ENCODE measurements around the gene DUSP28. TPM values are rescaled to one million over a fixed set of nuclear protein-coding genes. Genes with fewer than 3 reads are reported as not detected.
"Not testable (repeated sequence)": the region's sequence is repeated elsewhere in the genome, so short reads cannot be mapped to it uniquely, and the experiment has no call there.

DUSP28 gene
- total RNA-seq, 4 donors from 2014 or later = 7.6 to 18.3 (median 13.2) TPM

- Histone ChIP-seq H3K4me3 (no peak overlapping the region), H3K27me3 (no peaks in the 10 kb centered on the region), H3K4me1 (no peaks in the 10 kb centered on the region), H3K9me3 (peaks cover 0 to 7% (median 6%) of the 10 kb centered on the region in 3 donors), H3K36me3 (peaks cover 0 to 44% of the 10 kb centered on the region in 2 donors), H3K27ac (no peak overlapping the region)
- TF ChIP-seq POLR2A (IDR thresholded peaks at IDR 0.05) (no peak), CTCF (IDR thresholded peaks at IDR 0.05 in 4 of 5, conservative IDR thresholded peaks at IDR 0.05 in 1 of 5) (no peak)
- ATAC-seq (no peak), DNase-seq (no peak)
- in situ Hi-C loops (cut with MboI; ENCODE audit: low sequenced_read_pairs in 4 of 4) = no loop called here
- intact Hi-C loops (cut with DNase I; ENCODE audit: low total_unique reads) = no loop called here
Measured at GRCh38 chr2:240530181-240530580, 30.0 kb upstream of the DUSP28 start.

- peaks cover 0 to 36% of the 10 kb centered on the region in 2 donors for H3K36me3 ChIP-seq
- intact Hi-C loops (cut with DNase I; ENCODE audit: low total_unique reads) = no loop called here
- no peak for ATAC-seq
- in situ Hi-C loops (cut with MboI; ENCODE audit: low sequenced_read_pairs in 4 of 4) = no loop called here
- TF ChIP-seq POLR2A (IDR thresholded peaks at IDR 0.05) (no peak), CTCF (IDR thresholded peaks at IDR 0.05 in 4 of 5, conservative IDR thresholded peaks at IDR 0.05 in 1 of 5) (no peak)
- no peaks in the 10 kb centered on the region for H3K4me1 ChIP-seq
- H3K27ac ChIP-seq = no peak overlapping the region
- no peak overlapping the region for H3K4me3 ChIP-seq
- no peaks in the 10 kb centered on the region for H3K27me3 ChIP-seq
- no peak for DNase-seq
- peaks cover 0 to 7% (median 6%) of the 10 kb centered on the region in 3 donors for H3K9me3 ChIP-seq
Measured at GRCh38 chr2:240531038-240531437, 29.1 kb upstream of the DUSP28 start.

- in situ Hi-C loops (cut with MboI; ENCODE audit: low sequenced_read_pairs in 4 of 4) (no loop called here), intact Hi-C loops (cut with DNase I; ENCODE audit: low total_unique reads) (no loop called here)
- Histone ChIP-seq H3K4me3 (no peak overlapping the region), H3K27me3 (no peaks in the 10 kb centered on the region), H3K9me3 (peaks cover 0 to 7% (median 6%) of the 10 kb centered on the region in 3 donors), H3K4me1 (no peaks in the 10 kb centered on the region), H3K27ac (no peak overlapping the region), H3K36me3 (peaks cover 0 to 30% of the 10 kb centered on the region in 2 donors)
- DNase-seq = no peak
- TF ChIP-seq CTCF (IDR thresholded peaks at IDR 0.05 in 4 of 5, conservative IDR thresholded peaks at IDR 0.05 in 1 of 5) = no peak
- no peak for TF ChIP-seq POLR2A (IDR thresholded peaks at IDR 0.05)
- ATAC-seq = no peak
Measured at GRCh38 chr2:240532031-240532775, 28.0 kb upstream of the DUSP28 start.

- H3K4me1 ChIP-seq = no peaks in the 10 kb centered on the region
- H3K27ac ChIP-seq = no peak overlapping the region
- intact Hi-C loops (cut with DNase I; ENCODE audit: low total_unique reads) (no loop called here), in situ Hi-C loops (cut with MboI; ENCODE audit: low sequenced_read_pairs in 4 of 4) (no loop called here)
- TF ChIP-seq POLR2A (IDR thresholded peaks at IDR 0.05) = no peak
- no peak for TF ChIP-seq CTCF (IDR thresholded peaks at IDR 0.05 in 4 of 5, conservative IDR thresholded peaks at IDR 0.05 in 1 of 5)
- H3K4me3 ChIP-seq = no peak overlapping the region
- ATAC-seq = no peak
- no peak for DNase-seq
- H3K36me3 ChIP-seq = peaks cover 0 to 15% of the 10 kb centered on the region in 2 donors
- H3K27me3 ChIP-seq = no peaks in the 10 kb centered on the region
- no peaks in the 10 kb centered on the region for H3K9me3 ChIP-seq
Measured at GRCh38 chr2:240538031-240538780, 22.0 kb upstream of the DUSP28 start.

- H3K27ac ChIP-seq; in situ Hi-C loops (cut with MboI; ENCODE audit: low sequenced_read_pairs in 4 of 4); H3K9me3 ChIP-seq; H3K4me3 ChIP-seq; H3K27me3 ChIP-seq; intact Hi-C loops (cut with DNase I; ENCODE audit: low total_unique reads); DNase-seq; H3K4me1 ChIP-seq; ATAC-seq: not testable (repeated sequence)
- peaks cover 0 to 15% of the 10 kb centered on the region in 2 donors for H3K36me3 ChIP-seq
Measured at GRCh38 chr2:240539101-240539500, 21.1 kb upstream of the DUSP28 start.

Data from gastrocnemius medialis (tissue), 4 donors.